GM18511 (cell line): ENCODE data around the gene TRAPPC10.

Experiments used
- ATAC-seq: cut with Tn5 transposase; IDR thresholded peaks from one replicate; pipeline ENCODE4 v1.9.1; 2021; ENCODE audit warnings: mild to moderate bottlenecking, moderate library complexity; ENCODE audit not compliant: unreplicated experiment

TRAPPC10 gene

GRCh38 chr21:43997766-43998742 is 14.1 kb upstream of the TRAPPC10 start:
- ATAC-seq, result no peak

- no peak for ATAC-seq
These were observed 11.7 kb upstream of the TRAPPC10 start for GRCh38 chr21:44000360-44000759.

GRCh38 chr21:44002511-44002910 is 9.6 kb upstream of the TRAPPC10 start:
- ATAC-seq, result no peak

- ATAC-seq, result no peak
These were observed 8.7 kb upstream of the TRAPPC10 start for GRCh38 chr21:44003307-44003966.

GRCh38 chr21:44005071-44005470 is 7.0 kb upstream of the TRAPPC10 start:
- no peak for ATAC-seq

- no peak for ATAC-seq
These were observed 6.5 kb upstream of the TRAPPC10 start for GRCh38 chr21:44005593-44005992.

GRCh38 chr21:44006017-44006619 is 6.0 kb upstream of the TRAPPC10 start:
- no peak for ATAC-seq

- no peak for ATAC-seq
These were observed 5.5 kb upstream of the TRAPPC10 start for GRCh38 chr21:44006656-44007055.

GRCh38 chr21:44010429-44010828 is 1.7 kb upstream of the TRAPPC10 start:
- ATAC-seq, result no peak

- ATAC-seq, result no peak
These were observed 986 bp upstream of the TRAPPC10 start for GRCh38 chr21:44011123-44011522.

GRCh38 chr21:44012474-44013379 is 618 bp downstream of the TRAPPC10 start:
- peak; percentile 67 for ATAC-seq

- no peak for ATAC-seq
These were observed 1.4 kb downstream of the TRAPPC10 start for GRCh38 chr21:44013380-44014088.

- no peak for ATAC-seq
These were observed 5.5 kb downstream of the TRAPPC10 start for GRCh38 chr21:44017601-44018000.

- no peak for ATAC-seq
These were observed 6.0 kb downstream of the TRAPPC10 start for GRCh38 chr21:44018127-44018526.

- ATAC-seq, result no peak
These were observed 6.9 kb downstream of the TRAPPC10 start for GRCh38 chr21:44018813-44019567.

GRCh38 chr21:44019568-44019958 is 7.5 kb downstream of the TRAPPC10 start:
- no peak for ATAC-seq

GRCh38 chr21:44020551-44020950 is 8.4 kb downstream of the TRAPPC10 start:
- no peak for ATAC-seq

- ATAC-seq, result no peak
These were observed 9.0 kb downstream of the TRAPPC10 start for GRCh38 chr21:44021064-44021463.

- no peak for ATAC-seq
These were observed 12.1 kb downstream of the TRAPPC10 start for GRCh38 chr21:44024257-44024656.
